ENCODE data around the gene TMEM132D. TPM values are rescaled to one million over a fixed set of nuclear protein-coding genes. Genes with fewer than 3 reads are reported as not detected.

Gene TMEM132D
- total RNA-seq, 2 experiments from 2014 or later, result not detected

- H3K36me3 ChIP-seq (ENCODE audit: insufficient read depth, low read length), result no peaks in the 10 kb centered on the region
- H4K20me1 ChIP-seq (ENCODE audit: insufficient read depth, low read length), result no peaks in the 10 kb centered on the region
- ChIA-PET CTCF (ENCODE audit: unreplicated experiment) (no interaction called here), POLR2A (no interaction called here)
- no peaks in the 10 kb centered on the region for H3K9me2 ChIP-seq (ENCODE audit: insufficient read depth, low read length)
- H2AFZ ChIP-seq (ENCODE audit: low read length), result no peak overlapping the region
- DNase-seq (ENCODE audit: low spot score), result no peak
- TF ChIP-seq CTCF (conservative IDR thresholded peaks at IDR 0.05; ENCODE audit: low read length), result no peak
- no peak for TF ChIP-seq EZH2phosphoT487 (IDR thresholded peaks at IDR 0.05; ENCODE audit: borderline replicate concordance, low read depth, low read length)
- H3K79me2 ChIP-seq (ENCODE audit: insufficient read depth, low read depth, low read length), result no peaks in the 10 kb centered on the region
- H3K27ac ChIP-seq (ENCODE audit: low read depth, low read length, poor library complexity, severe bottlenecking), result no peak overlapping the region
- H3K4me2 ChIP-seq (ENCODE audit: low read length), result no peak overlapping the region
- no peak overlapping the region for H3K4me3 ChIP-seq (ENCODE audit: low read depth, low read length, poor library complexity, severe bottlenecking)
- intact Hi-C loops (cut with micrococcal nuclease; ENCODE audit: unreplicated experiment), result no loop called here
- H3K9me3 ChIP-seq (ENCODE audit: low read length), result no peaks in the 10 kb centered on the region
- BruUV-seq (replicated peaks), result no TSS peak
- H3K4me1 ChIP-seq (ENCODE audit: insufficient read depth, low read length, poor library complexity, severe bottlenecking), result no peaks in the 10 kb centered on the region
Measured at GRCh38 chr12:129366656-129367055, 537.2 kb downstream of the TMEM132D start.

- no peaks in the 10 kb centered on the region for H3K9me3 ChIP-seq (ENCODE audit: low read length)
- ChIA-PET POLR2A (no interaction called here), CTCF (ENCODE audit: unreplicated experiment) (no interaction called here)
- H3K9me2 ChIP-seq (ENCODE audit: insufficient read depth, low read length), result no peaks in the 10 kb centered on the region
- H3K4me3 ChIP-seq (ENCODE audit: low read depth, low read length, poor library complexity, severe bottlenecking), result no peak overlapping the region
- H3K4me1 ChIP-seq (ENCODE audit: insufficient read depth, low read length, poor library complexity, severe bottlenecking), result no peaks in the 10 kb centered on the region
- H3K36me3 ChIP-seq (ENCODE audit: insufficient read depth, low read length), result no peaks in the 10 kb centered on the region
- intact Hi-C loops (cut with micrococcal nuclease; ENCODE audit: unreplicated experiment), result no loop called here
- no peak overlapping the region for H2AFZ ChIP-seq (ENCODE audit: low read length)
- H3K27ac ChIP-seq (ENCODE audit: low read depth, low read length, poor library complexity, severe bottlenecking), result no peak overlapping the region
- no peaks in the 10 kb centered on the region for H4K20me1 ChIP-seq (ENCODE audit: insufficient read depth, low read length)
- H3K4me2 ChIP-seq (ENCODE audit: low read length), result no peak overlapping the region
- DNase-seq (ENCODE audit: low spot score), result no peak
- TF ChIP-seq EZH2phosphoT487 (IDR thresholded peaks at IDR 0.05; ENCODE audit: borderline replicate concordance, low read depth, low read length) (no peak), CTCF (conservative IDR thresholded peaks at IDR 0.05; ENCODE audit: low read length) (no peak)
- H3K79me2 ChIP-seq (ENCODE audit: insufficient read depth, low read depth, low read length), result no peaks in the 10 kb centered on the region
- BruUV-seq (replicated peaks), result no TSS peak
Measured at GRCh38 chr12:129363041-129363440, 540.8 kb downstream of the TMEM132D start.

- Histone ChIP-seq H3K36me3 (ENCODE audit: insufficient read depth, low read length) (no peaks in the 10 kb centered on the region), H3K4me1 (ENCODE audit: insufficient read depth, low read length, poor library complexity, severe bottlenecking) (no peaks in the 10 kb centered on the region), H4K20me1 (ENCODE audit: insufficient read depth, low read length) (no peaks in the 10 kb centered on the region), H3K4me2 (ENCODE audit: low read length) (no peak overlapping the region), H3K27ac (ENCODE audit: low read depth, low read length, poor library complexity, severe bottlenecking) (no peak overlapping the region), H3K79me2 (ENCODE audit: insufficient read depth, low read depth, low read length) (no peaks in the 10 kb centered on the region), H2AFZ (ENCODE audit: low read length) (no peak overlapping the region), H3K9me2 (ENCODE audit: insufficient read depth, low read length) (no peaks in the 10 kb centered on the region), H3K9me3 (ENCODE audit: low read length) (no peaks in the 10 kb centered on the region), H3K4me3 (ENCODE audit: low read depth, low read length, poor library complexity, severe bottlenecking) (no peak overlapping the region)
- no peak for DNase-seq (ENCODE audit: low spot score)
- no TSS peak for BruUV-seq (replicated peaks)
- CTCF ChIA-PET (ENCODE audit: unreplicated experiment), result no interaction called here
- intact Hi-C loops (cut with micrococcal nuclease; ENCODE audit: unreplicated experiment), result no loop called here
- TF ChIP-seq EZH2phosphoT487 (IDR thresholded peaks at IDR 0.05; ENCODE audit: borderline replicate concordance, low read depth, low read length) (no peak), CTCF (conservative IDR thresholded peaks at IDR 0.05; ENCODE audit: low read length) (no peak)
- POLR2A ChIA-PET, result no interaction called here
Measured at GRCh38 chr12:129357233-129357632, 546.6 kb downstream of the TMEM132D start.

All from OCI-LY7 (cell line).